HepG2 (cell line): Measurements from ENCODE around the gene NOB1. TPM values are rescaled to one million over a fixed set of nuclear protein-coding genes. Genes with fewer than 3 reads are reported as not detected.

ENCODE experiments used
- ATAC-seq: fragments of 200-7000 bp; cut with Tn5 transposase; 3 replicates; pipeline ENCODE4 v1.9.1; 2020; ENCODE audit warnings: mild to moderate bottlenecking, moderate library complexity
- BruUV-seq: library from RNA; stranded (reverse); fragments of 400-500 nt; replicated peaks from 2 replicates; lab custom pipeline; 2021; lab: Mats Ljungman, UMichigan
- CTCF ChIA-PET: fragments of 300-600 bp; formaldehyde crosslinking; extraction: SDS; loops from one replicate; lab custom pipeline; 2021; ENCODE audit warnings: low total read pairs, inconsistent platforms, low intra/inter-chr PET ratio; lab: Yijun Ruan, JAX
- POLR2A ChIA-PET: fragments of 350-600 bp; sonication (Branson Sonifier 250); formaldehyde crosslinking; loops from one replicate; lab custom pipeline; 2020; ENCODE audit warnings: antibody characterized with exemption, inconsistent platforms; lab: Yijun Ruan, JAX
- DNase-seq: peaks from one replicate; pipeline ENCODE4 v3.0.0-alpha.2; 2015; ENCODE audit warnings: low spot score
- FAIRE-seq: peaks from 3 replicates; lab custom pipeline; 2011; peaks lifted over from hg19 to GRCh38; lab: Jason Lieb, UNC
- H2AFZ ChIP-seq: one replicate; pipeline ENCODE4 v1.6.1; 2011; ENCODE audit warnings: low read length, inconsistent platforms
- H3K27ac ChIP-seq: fragments of 300-600 bp; 3 replicates; pipeline ENCODE4 v1.8.0; 2011; ENCODE audit warnings: mixed run types, mild to moderate bottlenecking, mixed read lengths, low read length, inconsistent platforms; ENCODE audit not compliant: insufficient read depth; ENCODE audit errors: extremely low read length
- H3K27me3 ChIP-seq, 2 experiments: fragments of 200-600 bp in 1 of 2; 2 replicates in 1 of 2; 3 replicates in 1 of 2; pipeline versions ENCODE4 v1.6.0 to v1.8.0; 2011; ENCODE audit warnings: low read length in 2 of 2, mild to moderate bottlenecking in 2 of 2, moderate library complexity in 2 of 2, inconsistent platforms in 1 of 2; ENCODE audit not compliant: insufficient read depth in 2 of 2, control insufficient read depth in 1 of 2
- H3K36me3 ChIP-seq, 2 experiments: fragments of 200-600 bp in 1 of 2; replicated peaks in 1 of 2; 2 replicates in 1 of 2; 3 replicates in 1 of 2; pipeline versions ENCODE4 v1.5.1 to v1.8.0; 2011; ENCODE audit warnings: low read length in 2 of 2, inconsistent platforms in 1 of 2; ENCODE audit not compliant: insufficient read depth in 2 of 2, control insufficient read depth in 1 of 2
- H3K4me1 ChIP-seq: 2 replicates; pipeline ENCODE4 v1.5.1; 2012; ENCODE audit warnings: low read length, inconsistent platforms; ENCODE audit not compliant: insufficient read depth
- H3K4me2 ChIP-seq: 2 replicates; pipeline ENCODE4 v1.6.0; 2011; ENCODE audit warnings: low read depth, low read length, inconsistent platforms
- H3K4me3 ChIP-seq, 3 experiments: fragments of 200-600 bp in 1 of 3; sonication (generic), shearing (Covaris generic) in 1 of 3; replicated peaks in 1 of 3; 2 replicates each; pipeline ENCODE4 v1.5.1; 2011 to 2016; ENCODE audit warnings: low read length in 3 of 3, inconsistent platforms in 2 of 3, low read depth in 2 of 3, mild to moderate bottlenecking in 2 of 3, control low read depth in 1 of 3, mixed read lengths in 1 of 3; ENCODE audit not compliant: insufficient read depth in 1 of 3
- H3K79me2 ChIP-seq: one replicate; pipeline ENCODE4 v1.6.1; 2011; ENCODE audit warnings: low read length, inconsistent platforms; ENCODE audit not compliant: insufficient read depth
- H3K9ac ChIP-seq: 2 replicates; pipeline ENCODE4 v1.6.0; 2011; ENCODE audit warnings: mild to moderate bottlenecking, low read depth, low read length, inconsistent platforms; ENCODE audit not compliant: insufficient read depth
- H3K9me3 ChIP-seq: 2 replicates; pipeline ENCODE4 v1.5.1; 2012; ENCODE audit warnings: mild to moderate bottlenecking, low read length
- H4K20me1 ChIP-seq: 2 replicates; pipeline ENCODE4 v1.6.0; 2011; ENCODE audit warnings: inconsistent platforms, mild to moderate bottlenecking, low read length, moderate library complexity; ENCODE audit not compliant: insufficient read depth
- CHCHD3 ChIP-seq: sonication (generic); formaldehyde crosslinking; IDR thresholded peaks from 2 replicates; pipeline ENCODE4 v1.8.0; 2022; ENCODE audit warnings: mild to moderate bottlenecking, missing genetic modification reagents, moderate library complexity
- CREM ChIP-seq, 2 experiments: sonication (generic) in 1 of 2; formaldehyde crosslinking in 1 of 2; IDR thresholded peaks; 2 replicates each; pipeline versions ENCODE4 v1.4.0 to v1.6.1; 2016 to 2020; ENCODE audit warnings: antibody characterized with exemption in 1 of 2, mild to moderate bottlenecking in 1 of 2, missing genetic modification reagents in 1 of 2
- GFI1 ChIP-seq: sonication (generic); formaldehyde crosslinking; IDR thresholded peaks from 2 replicates; pipeline ENCODE4 v1.5.0; 2020; ENCODE audit warnings: missing genetic modification reagents, mild to moderate bottlenecking, borderline replicate concordance
- HOXA5 ChIP-seq: sonication (generic); formaldehyde crosslinking; IDR thresholded peaks from 2 replicates; pipeline ENCODE4 v1.4.0; 2020; ENCODE audit warnings: missing genetic modification reagents
- HOXA9 ChIP-seq: sonication (generic); formaldehyde crosslinking; IDR thresholded peaks from 2 replicates; pipeline ENCODE4 v1.8.1; 2022; ENCODE audit warnings: missing genetic modification reagents, mild to moderate bottlenecking, moderate library complexity, borderline replicate concordance
- MAZ ChIP-seq, 2 experiments: sonication (generic) in 1 of 2; formaldehyde crosslinking in 1 of 2; IDR thresholded peaks; 2 replicates each; pipeline versions ENCODE4 v1.5.0 to v1.6.1; 2012 to 2020; ENCODE audit warnings: low read depth in 2 of 2, mild to moderate bottlenecking in 2 of 2, borderline replicate concordance in 1 of 2, improper control_type of control experiment in 1 of 2, low read length in 1 of 2, missing genetic modification reagents in 1 of 2, moderate library complexity in 1 of 2
- PRDM4 ChIP-seq: sonication (generic); formaldehyde crosslinking; IDR thresholded peaks from 2 replicates; pipeline ENCODE4 v1.9.0; 2021; ENCODE audit warnings: missing genetic modification reagents, borderline replicate concordance
- RAD21 ChIP-seq: fragments of 450-650 bp; formaldehyde crosslinking; IDR thresholded peaks from 2 replicates; pipeline ENCODE4 v1.5.0; 2020; ENCODE audit warnings: mild to moderate bottlenecking
- RXRB ChIP-seq: IDR thresholded peaks from 2 replicates; pipeline ENCODE4 v1.6.1; 2016; ENCODE audit warnings: borderline replicate concordance, missing genetic modification reagents, missing compliant biosample characterization
- TEAD3 ChIP-seq: optimal IDR thresholded peaks from 2 replicates; pipeline ENCODE3; 2016; ENCODE audit warnings: borderline replicate concordance
- ZBTB38 ChIP-seq: sonication (generic); formaldehyde crosslinking; IDR thresholded peaks from 2 replicates; pipeline ENCODE4 v1.5.1; 2020; ENCODE audit warnings: mild to moderate bottlenecking, missing genetic modification reagents
- ZNF549 ChIP-seq: sonication (generic); formaldehyde crosslinking; IDR thresholded peaks from 2 replicates; pipeline ENCODE4 v1.5.0; 2020; ENCODE audit warnings: missing genetic modification reagents
- WGBS: methylation state at CpG from one replicate; pipeline ENCODE4 v1.1.6; 2017; ENCODE audit warnings: low lambda C conversion rate; 5-methylcytosine and 5-hydroxymethylcytosine counted together
- in situ Hi-C: cut with HindIII; loops from 2 replicates; pipeline ENCODE4 v1.10.0; 2017; ENCODE audit warnings: low pct_unique_long_range_greater_than_20kb; ENCODE audit not compliant: extremely low pct_ligation_motif_present
- intact Hi-C: fragments of 100-400 bp; cut with micrococcal nuclease; formaldehyde crosslinking; loops from one replicate; pipeline ENCODE4 v1.10.0; 2022; ENCODE audit not compliant: unreplicated experiment
- polyA plus RNA-seq, 8 experiments: library from polyadenylated mRNA; depleted of rRNA in 3 of 8; stranded (reverse) in 7 of 8; unstranded in 1 of 8; fragments of >200 nt; fragmentation: Illumina TruSeq in 4 of 8; extraction: Trizol in 4 of 8; gene quantifications; 2 replicates each; pipeline versions ENCODE4 v1.2.1 to v1.2.3, GENCODE V29; 2011 to 2016; ENCODE audit warnings: low read depth in 4 of 8, missing spikeins in 1 of 8, mixed read lengths in 1 of 8; ENCODE audit not compliant: insufficient read depth in 1 of 8
- total RNA-seq, 5 experiments: library from RNA; depleted of rRNA; stranded (reverse); fragments of >200 nt; fragmentation: Illumina TruSeq; extraction: Trizol; gene quantifications; 2 replicates each; pipeline ENCODE4 v1.2.3, GENCODE V29; 2016; ENCODE audit warnings: low read depth in 1 of 5
- TF ChIP-seq, protein P1 (sequence below): sonication (generic); formaldehyde crosslinking; IDR thresholded peaks from 2 replicates; pipeline ENCODE4 v1.5.0; 2020; ENCODE audit warnings: mild to moderate bottlenecking, missing genetic modification reagents
- TF ChIP-seq, protein P2 (sequence below): sonication (generic); formaldehyde crosslinking; IDR thresholded peaks from 2 replicates; pipeline ENCODE4 v1.5.0; 2020; ENCODE audit warnings: missing genetic modification reagents
- TF ChIP-seq, protein P3 (sequence below), 2 experiments: sonication (generic) in 1 of 2; formaldehyde crosslinking in 1 of 2; IDR thresholded peaks; 2 replicates each; pipeline versions ENCODE4 v1.4.0 to v1.6.1; 2018 to 2020; ENCODE audit warnings: missing genetic modification reagents in 2 of 2, borderline replicate concordance in 1 of 2, low read depth in 1 of 2, mild to moderate bottlenecking in 1 of 2, missing biosample characterization in 1 of 2

NOB1 gene
- total and polyA plus RNA-seq, 2 of the 13 experiments (the other 11 are each of a cell fraction or from before 2014, with no cell fraction given) = 47.1 to 162 TPM

GRCh38 chr16:69709456-69710084 lies 45.2 kb downstream of the NOB1 start:
- Histone ChIP-seq H3K79me2 (no peaks in the 10 kb centered on the region), H3K4me2 (no peak overlapping the region), H3K9ac (no peak overlapping the region), H3K4me1 (peaks cover 12% of the 10 kb centered on the region; the same call in 1 of the 2 replicates), H4K20me1 (no peaks in the 10 kb centered on the region), H3K27me3 (no peaks in the 10 kb centered on the region), H3K9me3 (no peaks in the 10 kb centered on the region), H3K36me3 (peaks cover 13 to 42% of the 10 kb centered on the region in 2 experiments), H3K27ac (no peak overlapping the region), H3K4me3 (no peak overlapping the region), H2AFZ (no peak overlapping the region)
- no TSS peak for BruUV-seq
- DNase-seq (peak; percentile 81), FAIRE-seq (peak; percentile 63), ATAC-seq (no peak)
- ChIA-PET POLR2A (interaction anchor here (1.6 to 6.1 kb wide), 3 partner anchors 14 to 45 kb away, joined by 5 to 36 read pairs (median 11); partner anchors contain the start of genes NOB1 and NQO1), CTCF (interaction anchor here (1.1 to 3.0 kb wide), 2 partner anchors 45 to 314 kb away, joined by 3 to 38 read pairs; partner anchors contain the start of gene NOB1)
- intact Hi-C loops (loop anchor here (1.0 kb wide), 2 partner anchors 14 to 46 kb away; no protein-coding TSS in a partner anchor), in situ Hi-C loops (loop anchor here (5.0 kb wide), 1 partner anchor 43 kb away; the partner anchor contains the start of gene NOB1)
- 79% methylated on average over 5 of the region's 5 CpGs for WGBS
- peak; percentile 59 for TF ChIP-seq GFI1 (CRISPR knock-in tag)
- no peak for TF ChIP-seq HOXA9 (CRISPR knock-in tag)
- TF ChIP-seq ZNF549 (CRISPR knock-in tag) = no peak
- TF ChIP-seq MAZ (IDR thresholded peaks at IDR 0.05; ENCODE audit: borderline replicate concordance, low read depth, low read length) = no peak
- no peak for TF ChIP-seq MAZ (CRISPR knock-in tag; IDR thresholded peaks at IDR 0.05; ENCODE audit: low read depth)
- TF ChIP-seq, protein P1, sequence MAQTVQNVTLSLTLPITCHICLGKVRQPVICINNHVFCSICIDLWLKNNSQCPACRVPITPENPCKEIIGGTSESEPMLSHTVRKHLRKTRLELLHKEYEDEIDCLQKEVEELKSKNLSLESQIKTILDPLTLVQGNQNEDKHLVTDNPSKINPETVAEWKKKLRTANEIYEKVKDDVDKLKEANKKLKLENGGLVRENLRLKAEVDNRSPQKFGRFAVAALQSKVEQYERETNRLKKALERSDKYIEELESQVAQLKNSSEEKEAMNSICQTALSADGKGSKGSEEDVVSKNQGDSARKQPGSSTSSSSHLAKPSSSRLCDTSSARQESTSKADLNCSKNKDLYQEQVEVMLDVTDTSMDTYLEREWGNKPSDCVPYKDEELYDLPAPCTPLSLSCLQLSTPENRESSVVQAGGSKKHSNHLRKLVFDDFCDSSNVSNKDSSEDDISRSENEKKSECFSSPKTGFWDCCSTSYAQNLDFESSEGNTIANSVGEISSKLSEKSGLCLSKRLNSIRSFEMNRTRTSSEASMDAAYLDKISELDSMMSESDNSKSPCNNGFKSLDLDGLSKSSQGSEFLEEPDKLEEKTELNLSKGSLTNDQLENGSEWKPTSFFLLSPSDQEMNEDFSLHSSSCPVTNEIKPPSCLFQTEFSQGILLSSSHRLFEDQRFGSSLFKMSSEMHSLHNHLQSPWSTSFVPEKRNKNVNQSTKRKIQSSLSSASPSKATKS (CRISPR knock-in tag) = no peak
- TF ChIP-seq CREM (IDR thresholded peaks at IDR 0.05) = no peak
- TF ChIP-seq CREM (CRISPR knock-in tag; IDR thresholded peaks at IDR 0.05) = no peak
- TF ChIP-seq TEAD3 (CRISPR knock-in tag) = peak; percentile 4
- peak; percentile 80 for TF ChIP-seq RAD21 (CRISPR knock-in tag)
- 0 out of 2 replicates have a peak, but pooled peaks have one; percentile 15 for TF ChIP-seq HOXA5 (CRISPR knock-in tag)
- no peak for TF ChIP-seq PRDM4 (CRISPR knock-in tag)
- no peak for TF ChIP-seq CHCHD3 (CRISPR knock-in tag)
- peak; percentile 67; the same call in 1 of the 2 replicates for TF ChIP-seq RXRB
- TF ChIP-seq, protein P2, sequence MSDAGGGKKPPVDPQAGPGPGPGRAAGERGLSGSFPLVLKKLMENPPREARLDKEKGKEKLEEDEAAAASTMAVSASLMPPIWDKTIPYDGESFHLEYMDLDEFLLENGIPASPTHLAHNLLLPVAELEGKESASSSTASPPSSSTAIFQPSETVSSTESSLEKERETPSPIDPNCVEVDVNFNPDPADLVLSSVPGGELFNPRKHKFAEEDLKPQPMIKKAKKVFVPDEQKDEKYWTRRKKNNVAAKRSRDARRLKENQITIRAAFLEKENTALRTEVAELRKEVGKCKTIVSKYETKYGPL (CRISPR knock-in tag) = peak; percentile 98
- TF ChIP-seq, protein P3, sequence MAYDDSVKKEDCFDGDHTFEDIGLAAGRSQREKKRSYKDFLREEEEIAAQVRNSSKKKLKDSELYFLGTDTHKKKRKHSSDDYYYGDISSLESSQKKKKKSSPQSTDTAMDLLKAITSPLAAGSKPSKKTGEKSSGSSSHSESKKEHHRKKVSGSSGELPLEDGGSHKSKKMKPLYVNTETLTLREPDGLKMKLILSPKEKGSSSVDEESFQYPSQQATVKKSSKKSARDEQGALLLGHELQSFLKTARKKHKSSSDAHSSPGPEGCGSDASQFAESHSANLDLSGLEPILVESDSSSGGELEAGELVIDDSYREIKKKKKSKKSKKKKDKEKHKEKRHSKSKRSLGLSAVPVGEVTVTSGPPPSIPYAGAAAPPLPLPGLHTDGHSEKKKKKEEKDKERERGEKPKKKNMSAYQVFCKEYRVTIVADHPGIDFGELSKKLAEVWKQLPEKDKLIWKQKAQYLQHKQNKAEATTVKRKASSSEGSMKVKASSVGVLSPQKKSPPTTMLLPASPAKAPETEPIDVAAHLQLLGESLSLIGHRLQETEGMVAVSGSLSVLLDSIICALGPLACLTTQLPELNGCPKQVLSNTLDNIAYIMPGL (CRISPR knock-in tag; IDR thresholded peaks at IDR 0.05; ENCODE audit: borderline replicate concordance in 1 of 2, low read depth in 1 of 2) = peak in 1 of 2 experiments; percentile 51; a peak in 1 of 4 replicates
- TF ChIP-seq ZBTB38 (CRISPR knock-in tag) = no peak
